Stimulated activated CD8-positive, alpha-beta memory T cell treated with anti-CD3 and anti-CD28 coated beads, Interleukin-4, amount 100 ng/mL, for 4 hours (primary cell): Measurements from ENCODE around the gene MAGEL2.
"Not testable (repeated sequence)": the region's sequence is repeated elsewhere in the genome, so short reads cannot be mapped to it uniquely, and the experiment has no call there.

Experiments
- DNase-seq, 2 donors: peaks; one replicate each; pipeline ENCODE4 v3.0.0-alpha.2; 2020; ENCODE audit warnings: low read depth in 2 of 2, low spot score in 1 of 2

The MAGEL2 gene

DNA sequence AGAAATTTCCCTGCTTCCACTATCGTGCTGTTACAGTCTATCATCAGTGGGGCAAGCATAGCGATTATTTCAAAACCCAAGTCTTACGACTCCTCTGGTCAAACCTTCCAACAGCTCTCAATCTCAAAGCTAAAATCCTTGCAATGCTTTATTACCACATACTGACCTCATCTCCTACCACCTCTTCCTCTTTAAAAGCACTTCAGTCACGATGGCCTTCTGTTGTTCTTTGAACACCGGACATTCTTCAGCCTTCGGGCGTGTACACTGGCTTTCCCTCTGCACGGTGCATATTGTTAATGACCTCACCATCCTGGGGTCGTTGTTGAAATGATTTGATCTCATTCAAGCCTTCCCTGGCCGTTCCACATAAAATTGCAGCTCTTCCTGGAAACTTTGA, 31.1 kb downstream of the MAGEL2 start:
- no peak for DNase-seq

DNA sequence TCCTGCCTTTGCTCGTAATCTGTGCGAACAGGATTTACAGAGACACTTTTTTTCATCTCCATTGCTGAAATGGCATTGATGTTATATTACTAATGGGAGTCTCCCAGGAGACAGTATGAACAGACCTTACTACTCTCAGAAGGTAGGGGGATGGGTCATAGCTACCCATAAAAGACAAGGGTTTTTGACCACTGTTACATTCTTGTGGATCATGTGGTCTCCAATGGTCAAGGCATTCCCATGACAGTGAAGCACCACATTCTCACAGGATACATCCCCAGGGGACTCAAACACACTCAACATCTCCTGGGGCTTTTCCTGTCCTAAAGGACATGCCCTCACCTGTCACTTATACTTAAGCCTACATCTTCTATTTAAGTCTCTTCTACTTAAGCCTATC, 41.4 kb downstream of the MAGEL2 start:
- no peak for DNase-seq

DNA sequence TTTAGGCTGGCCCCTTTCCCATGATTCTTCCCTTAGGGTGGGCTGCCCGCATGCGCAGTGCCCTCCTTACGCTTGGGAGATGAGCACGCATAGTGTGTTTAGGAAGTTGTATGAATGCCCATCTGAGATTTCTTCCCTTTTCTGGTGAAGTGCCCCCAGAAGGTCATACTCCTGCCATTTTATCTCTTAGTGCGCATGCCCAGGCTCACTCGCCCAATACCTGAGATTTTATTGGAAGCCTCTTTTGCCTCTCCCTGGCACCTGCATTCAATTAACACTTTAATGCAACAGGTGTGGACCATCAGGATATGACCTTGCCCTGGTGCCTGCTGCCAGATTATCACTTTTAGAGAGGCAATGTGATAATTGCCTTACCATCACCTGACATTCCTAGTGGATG, 45.5 kb downstream of the MAGEL2 start:
- DNase-seq, result no peak

DNA sequence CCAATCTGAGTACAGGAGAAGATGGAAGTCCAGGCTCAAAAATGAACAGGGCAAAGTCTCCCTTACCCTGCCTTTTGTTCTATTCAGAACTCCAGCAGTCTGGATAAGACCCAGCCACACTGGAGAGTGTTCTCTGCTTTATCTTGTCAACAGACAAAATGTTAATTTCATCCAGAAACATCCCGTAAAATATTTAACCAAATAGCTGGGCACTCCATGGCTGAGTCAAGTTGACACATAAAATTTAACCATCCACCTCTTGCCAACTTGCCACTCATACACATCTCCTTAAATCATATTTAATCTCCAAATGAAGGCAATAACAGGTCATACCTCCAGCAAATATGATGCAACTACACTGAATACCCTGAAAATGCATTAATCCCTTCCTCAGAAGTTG, 48.6 kb downstream of the MAGEL2 start:
- DNase-seq, result no peak

DNA sequence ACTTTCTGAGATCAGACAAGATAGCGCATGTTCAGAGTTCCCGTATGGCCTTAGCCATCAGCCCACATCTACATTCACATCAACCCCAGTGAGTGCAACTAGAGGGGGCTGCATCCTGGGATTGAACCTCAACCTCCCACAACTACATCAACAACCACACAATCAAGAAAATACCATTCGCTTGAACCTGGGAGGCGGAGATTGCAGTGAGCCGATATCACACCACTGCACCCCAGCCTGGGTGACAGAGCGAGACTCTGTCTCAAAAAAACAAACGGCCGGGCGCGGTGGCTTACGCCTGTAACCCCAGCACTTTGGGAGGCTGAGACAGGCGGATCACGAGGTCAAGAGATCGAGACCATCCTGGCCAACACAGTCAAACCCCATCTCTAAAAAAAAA, 50.4 kb downstream of the MAGEL2 start:
- not testable (repeated sequence) for DNase-seq

DNA sequence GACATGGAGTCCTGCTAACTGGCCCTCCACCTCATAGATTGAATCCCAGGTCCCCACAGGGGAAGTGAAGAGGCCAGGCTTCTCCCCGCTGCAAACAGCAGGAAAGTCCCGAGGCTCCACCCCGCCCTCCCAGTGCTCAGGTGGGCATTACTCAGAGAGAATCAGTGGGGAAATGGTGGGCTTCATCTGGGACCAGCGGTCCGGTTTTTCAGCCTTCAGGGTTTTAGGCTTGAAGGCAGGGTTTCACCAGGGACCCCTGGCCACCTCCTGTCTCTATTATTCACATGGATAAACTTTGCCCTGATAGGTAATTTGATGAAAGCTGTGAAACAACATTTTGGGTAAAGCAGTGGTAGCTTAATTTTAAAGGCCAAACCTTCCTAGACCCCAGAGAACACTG, 50.9 kb downstream of the MAGEL2 start:
- DNase-seq, result no peak

DNA sequence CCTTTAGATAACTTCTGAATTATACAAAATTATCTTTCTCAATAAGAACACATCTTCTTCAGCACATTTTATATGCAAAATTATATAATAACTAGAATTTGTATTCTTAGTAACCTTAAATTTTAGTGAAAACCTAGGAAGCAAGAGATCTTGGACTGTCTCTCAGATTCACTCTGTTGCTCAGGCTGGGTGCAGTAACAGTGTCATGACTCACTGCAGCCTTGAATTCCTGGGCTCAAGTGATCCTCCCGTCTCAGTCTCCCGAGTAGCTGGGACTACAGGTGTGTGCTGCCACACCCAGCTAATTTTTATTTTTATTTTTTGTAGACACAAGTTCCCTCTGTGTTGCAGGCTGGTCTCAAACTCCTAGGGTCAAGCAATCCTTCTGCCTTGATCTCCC, 52.3 kb downstream of the MAGEL2 start:
- no peak for DNase-seq

DNA sequence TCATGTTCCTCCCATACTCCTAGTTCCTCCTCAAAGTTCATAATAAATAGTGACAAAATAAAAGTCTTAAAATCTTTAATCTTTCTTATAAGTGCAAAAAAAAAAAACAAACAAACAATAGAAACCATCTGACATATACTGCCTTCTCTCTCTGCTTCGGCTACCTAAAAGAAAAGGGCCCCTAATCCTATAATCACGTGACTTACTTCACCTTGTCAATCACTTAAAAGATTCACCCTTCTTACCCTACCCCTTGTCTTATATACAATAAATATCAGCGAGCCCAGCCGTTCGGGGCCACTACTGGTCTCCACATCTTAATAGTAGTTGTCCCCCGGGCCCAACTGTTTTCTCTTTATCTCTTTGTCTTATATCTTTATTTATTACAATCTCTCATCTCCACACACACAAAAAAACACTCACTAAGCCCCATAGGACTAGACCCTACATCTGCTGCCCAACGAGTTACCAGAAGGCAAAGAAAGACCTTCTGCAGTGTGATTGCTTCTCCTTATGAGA, 53.4 kb downstream of the MAGEL2 start:
- no peak for DNase-seq
